Neural progenitor cell (in vitro differentiated cells): ENCODE results near the gene PARN.

ENCODE experiments used
- CTCF ChIP-seq: fragments of 200-600 bp; sonication (generic); IDR thresholded peaks from 2 replicates; pipeline ENCODE4 v1.5.1; 2017; ENCODE audit warnings: antibody characterized with exemption, mild to moderate bottlenecking
- EZH2 ChIP-seq: fragments of 200-600 bp; sonication (generic); IDR thresholded peaks from 2 replicates; pipeline ENCODE4 v1.6.1; 2017; ENCODE audit warnings: antibody characterized with exemption, mild to moderate bottlenecking, moderate library complexity

DNA sequence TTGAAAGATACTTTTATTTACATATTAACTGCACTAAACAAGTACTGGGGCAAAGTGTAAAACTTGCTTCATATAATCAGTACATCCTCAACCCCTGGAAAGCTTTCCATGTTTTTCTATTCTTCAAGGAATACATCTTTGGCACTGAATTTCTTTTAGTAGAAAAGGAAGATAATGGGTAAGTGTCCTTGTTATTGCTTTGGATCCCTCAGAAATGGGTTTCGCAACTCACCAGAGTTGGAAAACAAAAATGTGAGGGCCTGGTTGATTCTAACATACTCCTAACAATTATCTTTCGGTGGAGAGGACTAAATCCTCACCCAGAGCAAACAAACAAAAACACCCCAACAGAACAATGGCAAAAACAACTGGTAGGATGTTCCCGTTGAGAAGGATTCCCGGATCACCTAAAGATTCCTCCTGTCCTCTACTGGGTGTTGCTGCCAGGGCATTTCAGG, 120.4 kb downstream of the PARN start:
- TF ChIP-seq CTCF (no peak), EZH2 (no peak)
